Measurements from ENCODE around the gene IL36B. TPM values are rescaled to one million over a fixed set of nuclear protein-coding genes. Genes with fewer than 3 reads are reported as not detected.

IL36B gene
- total RNA-seq, 1 donor from 2014 or later: not detected

GRCh38 chr2:113093613-113093977 lies 40.9 kb upstream of the IL36B start:
- no peak overlapping the region for H3K4me3 Mint-ChIP-seq
- H3K4me1 Mint-ChIP-seq: no peaks in the 10 kb centered on the region
- TF ChIP-seq CTCF (IDR thresholded peaks at IDR 0.05; ENCODE audit: unreplicated experiment): no peak
- no peak for DNase-seq (ENCODE audit: low spot score in 2 of 2, unreplicated experiment in 2 of 2)
- H3K36me3 Mint-ChIP-seq: peaks cover 2% of the 10 kb centered on the region
- no peak overlapping the region for H3K27ac Mint-ChIP-seq
- peaks cover 17% of the 10 kb centered on the region for H3K27me3 Mint-ChIP-seq (ENCODE audit: low read depth)
- H3K9me3 Mint-ChIP-seq: peaks cover 25% of the 10 kb centered on the region

DNA sequence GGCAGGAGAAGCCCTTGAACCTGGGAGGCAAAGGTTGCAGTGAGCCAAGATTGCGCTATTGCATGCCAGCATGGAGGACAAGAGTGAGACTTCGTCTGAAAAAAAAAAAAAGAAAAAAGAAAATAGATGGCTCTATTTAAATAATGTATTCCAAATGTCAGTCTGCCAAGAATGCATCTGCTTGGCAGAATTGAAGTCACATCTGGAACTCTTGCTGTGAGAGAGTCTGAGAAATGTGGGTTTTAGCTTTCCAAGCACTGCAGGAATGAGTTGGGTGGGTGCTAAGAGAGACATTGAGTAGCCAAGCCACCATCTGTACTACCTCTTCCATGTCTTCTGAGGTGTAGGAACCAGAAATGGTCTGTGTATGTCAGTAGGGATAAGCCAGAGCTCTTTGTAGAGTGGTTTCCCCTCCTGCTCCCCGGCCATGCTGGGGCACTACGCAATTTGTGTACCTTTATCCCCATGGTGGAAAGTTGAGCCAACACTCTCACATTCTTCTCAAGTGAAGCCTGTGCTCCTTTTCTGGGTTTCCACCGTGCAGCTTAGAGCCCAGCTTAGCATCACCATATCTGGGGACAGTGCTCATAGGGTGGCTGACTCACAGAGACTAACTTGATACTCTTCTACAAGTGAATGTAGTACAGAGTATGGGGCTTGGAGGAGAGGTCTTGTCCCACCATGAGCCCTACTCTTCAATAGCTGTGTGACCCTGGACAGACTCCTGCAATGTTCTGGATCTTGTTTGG lies 40.4 kb upstream of the IL36B start:
- Mint-ChIP-seq H3K4me1 (no peaks in the 10 kb centered on the region), H3K9me3 (peaks cover 20% of the 10 kb centered on the region), H3K36me3 (no peaks in the 10 kb centered on the region), H3K27ac (no peak overlapping the region), H3K4me3 (no peak overlapping the region), H3K27me3 (ENCODE audit: low read depth) (peaks cover 17% of the 10 kb centered on the region)
- no peak for TF ChIP-seq CTCF (IDR thresholded peaks at IDR 0.05; ENCODE audit: unreplicated experiment)
- no peak for DNase-seq (ENCODE audit: low spot score in 2 of 2, unreplicated experiment in 2 of 2)

GRCh38 chr2:113091231-113091896 lies 38.7 kb upstream of the IL36B start:
- H3K4me3 Mint-ChIP-seq: no peak overlapping the region
- H3K27me3 Mint-ChIP-seq (ENCODE audit: low read depth): peaks cover 23% of the 10 kb centered on the region
- peaks cover 7% of the 10 kb centered on the region for H3K9me3 Mint-ChIP-seq
- no peak overlapping the region for H3K27ac Mint-ChIP-seq
- no peaks in the 10 kb centered on the region for H3K36me3 Mint-ChIP-seq
- no peaks in the 10 kb centered on the region for H3K4me1 Mint-ChIP-seq
- no peak for DNase-seq (ENCODE audit: low spot score in 2 of 2, unreplicated experiment in 2 of 2)
- TF ChIP-seq CTCF (IDR thresholded peaks at IDR 0.05; ENCODE audit: unreplicated experiment): no peak

GRCh38 chr2:113089916-113090315 lies 37.2 kb upstream of the IL36B start:
- Mint-ChIP-seq H3K36me3 (no peaks in the 10 kb centered on the region), H3K4me3 (no peak overlapping the region), H3K9me3 (peaks cover under 1% of the 10 kb centered on the region), H3K27me3 (ENCODE audit: low read depth) (peaks cover 26% of the 10 kb centered on the region), H3K27ac (no peak overlapping the region), H3K4me1 (no peaks in the 10 kb centered on the region)
- TF ChIP-seq CTCF (IDR thresholded peaks at IDR 0.05; ENCODE audit: unreplicated experiment): no peak
- no peak for DNase-seq (ENCODE audit: low spot score in 2 of 2, unreplicated experiment in 2 of 2)

DNA sequence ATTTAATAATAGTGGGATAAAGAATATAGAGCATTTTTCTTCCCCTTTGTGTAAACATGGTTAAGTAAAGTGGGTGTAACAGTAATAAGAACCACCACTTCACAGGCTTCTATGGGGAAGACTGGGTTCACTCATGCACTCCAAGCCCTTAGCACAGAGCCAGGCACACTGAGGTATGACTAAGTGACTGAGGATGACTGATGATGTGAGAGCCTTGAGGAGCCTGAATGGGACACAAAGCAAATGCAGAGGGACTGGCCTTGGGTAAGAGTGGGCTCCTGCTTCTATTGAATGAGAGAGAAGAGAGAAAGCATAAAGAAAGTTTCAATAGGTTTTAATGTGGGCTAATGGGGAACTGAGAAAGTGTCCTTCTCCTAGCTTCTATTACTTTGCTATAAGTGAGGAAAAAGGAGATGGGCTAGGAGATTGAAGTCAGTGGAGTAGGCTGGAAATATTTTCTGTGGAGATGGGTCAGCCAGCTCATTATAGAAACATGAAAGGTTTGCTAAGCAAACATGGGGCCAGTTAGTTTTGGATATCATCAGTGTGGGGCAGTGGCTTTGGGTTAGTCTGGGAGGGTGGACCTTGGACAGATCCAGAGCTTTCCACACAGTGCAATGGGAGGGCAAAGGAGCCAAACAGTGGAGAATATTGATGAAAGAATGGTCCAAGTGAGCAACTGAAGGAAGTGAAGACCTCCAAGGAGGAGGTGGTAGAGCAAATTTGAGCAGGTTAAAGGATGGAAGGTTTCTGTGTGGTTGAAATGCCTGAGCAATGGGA lies 35.7 kb upstream of the IL36B start:
- TF ChIP-seq CTCF (IDR thresholded peaks at IDR 0.05; ENCODE audit: unreplicated experiment): no peak
- Mint-ChIP-seq H3K27ac (no peak overlapping the region), H3K4me3 (no peak overlapping the region), H3K4me1 (no peaks in the 10 kb centered on the region), H3K9me3 (no peaks in the 10 kb centered on the region), H3K27me3 (ENCODE audit: low read depth) (peaks cover 29% of the 10 kb centered on the region), H3K36me3 (no peaks in the 10 kb centered on the region)
- DNase-seq (ENCODE audit: low spot score in 2 of 2, unreplicated experiment in 2 of 2): no peak

All from mesothelial cell of epicardium (in vitro differentiated cells).